DOHH2 (cell line): ENCODE data around the gene RNF144A.

Experiments
- H3F3A ChIP-seq: fragments of 200-600 bp; sonication (generic), shearing (Covaris generic); 2 replicates; pipeline ENCODE4 v1.6.0; 2016; ENCODE audit warnings: antibody characterized with exemption, mild to moderate bottlenecking; ENCODE audit not compliant: control insufficient read depth, insufficient read depth
- H3K27ac ChIP-seq: fragments of 200-600 bp; sonication (generic); 2 replicates; pipeline ENCODE4 v1.5.1; 2014; ENCODE audit warnings: low read depth, mild to moderate bottlenecking, low read length, moderate library complexity
- H3K27me3 ChIP-seq: fragments of 200-600 bp; sonication (generic); 2 replicates; pipeline ENCODE4 v1.6.1; 2014; ENCODE audit warnings: mild to moderate bottlenecking, low read length, mixed read lengths; ENCODE audit not compliant: control insufficient read depth
- H3K36me3 ChIP-seq: fragments of 200-600 bp; sonication (generic); 2 replicates; pipeline ENCODE4 v1.6.1; 2014; ENCODE audit warnings: mild to moderate bottlenecking, low read length, moderate library complexity, mixed read lengths; ENCODE audit not compliant: control insufficient read depth
- H3K4me1 ChIP-seq: fragments of 200-600 bp; sonication (generic); 2 replicates; pipeline ENCODE4 v1.6.1; 2014; ENCODE audit warnings: mild to moderate bottlenecking, low read length, mixed read lengths; ENCODE audit not compliant: control insufficient read depth
- H3K4me2 ChIP-seq: fragments of 200-600 bp; sonication (generic); 2 replicates; pipeline ENCODE4 v1.6.0; 2014; ENCODE audit warnings: mild to moderate bottlenecking, low read length, moderate library complexity
- H3K4me3 ChIP-seq: fragments of 200-600 bp; sonication (generic); 2 replicates; pipeline ENCODE4 v1.5.1; 2014; ENCODE audit warnings: mild to moderate bottlenecking, low read length, mixed read lengths
- H3K79me2 ChIP-seq: fragments of 200-600 bp; sonication (generic); 2 replicates; pipeline ENCODE4 v1.6.1; 2014; ENCODE audit warnings: mild to moderate bottlenecking, low read length, mixed read lengths; ENCODE audit not compliant: control insufficient read depth
- H3K9me2 ChIP-seq: fragments of 200-600 bp; sonication (generic); replicated peaks from 2 replicates; pipeline ENCODE4 v1.6.1; 2014; ENCODE audit warnings: mild to moderate bottlenecking, low read length, mixed read lengths; ENCODE audit not compliant: control insufficient read depth
- H3K9me3 ChIP-seq: fragments of 200-600 bp; sonication (generic); 2 replicates; pipeline ENCODE4 v1.6.1; 2014; ENCODE audit warnings: antibody characterized with exemption, low read length, mixed read lengths; ENCODE audit not compliant: control insufficient read depth, insufficient read depth
- H4K20me1 ChIP-seq: fragments of 200-600 bp; sonication (generic); 2 replicates; pipeline ENCODE4 v1.6.0; 2014; ENCODE audit warnings: low read depth, mild to moderate bottlenecking, antibody characterized with exemption, low read length, moderate library complexity; ENCODE audit not compliant: control insufficient read depth, insufficient read depth
- EZH2phosphoT487 ChIP-seq: fragments of 200-600 bp; sonication (generic); IDR thresholded peaks from 2 replicates; pipeline ENCODE4 v1.6.1; 2017; ENCODE audit warnings: borderline replicate concordance, mild to moderate bottlenecking, antibody characterized with exemption, low read length, moderate library complexity, mixed read lengths
- TF ChIP-seq, protein P1 (sequence below): fragments of 200-600 bp; sonication (generic); IDR thresholded peaks from one replicate; pipeline ENCODE4 v1.5.1; 2014; ENCODE audit warnings: antibody characterized with exemption, mild to moderate bottlenecking, low read depth, low read length; ENCODE audit not compliant: poor library complexity, severe bottlenecking

Gene RNF144A

DNA sequence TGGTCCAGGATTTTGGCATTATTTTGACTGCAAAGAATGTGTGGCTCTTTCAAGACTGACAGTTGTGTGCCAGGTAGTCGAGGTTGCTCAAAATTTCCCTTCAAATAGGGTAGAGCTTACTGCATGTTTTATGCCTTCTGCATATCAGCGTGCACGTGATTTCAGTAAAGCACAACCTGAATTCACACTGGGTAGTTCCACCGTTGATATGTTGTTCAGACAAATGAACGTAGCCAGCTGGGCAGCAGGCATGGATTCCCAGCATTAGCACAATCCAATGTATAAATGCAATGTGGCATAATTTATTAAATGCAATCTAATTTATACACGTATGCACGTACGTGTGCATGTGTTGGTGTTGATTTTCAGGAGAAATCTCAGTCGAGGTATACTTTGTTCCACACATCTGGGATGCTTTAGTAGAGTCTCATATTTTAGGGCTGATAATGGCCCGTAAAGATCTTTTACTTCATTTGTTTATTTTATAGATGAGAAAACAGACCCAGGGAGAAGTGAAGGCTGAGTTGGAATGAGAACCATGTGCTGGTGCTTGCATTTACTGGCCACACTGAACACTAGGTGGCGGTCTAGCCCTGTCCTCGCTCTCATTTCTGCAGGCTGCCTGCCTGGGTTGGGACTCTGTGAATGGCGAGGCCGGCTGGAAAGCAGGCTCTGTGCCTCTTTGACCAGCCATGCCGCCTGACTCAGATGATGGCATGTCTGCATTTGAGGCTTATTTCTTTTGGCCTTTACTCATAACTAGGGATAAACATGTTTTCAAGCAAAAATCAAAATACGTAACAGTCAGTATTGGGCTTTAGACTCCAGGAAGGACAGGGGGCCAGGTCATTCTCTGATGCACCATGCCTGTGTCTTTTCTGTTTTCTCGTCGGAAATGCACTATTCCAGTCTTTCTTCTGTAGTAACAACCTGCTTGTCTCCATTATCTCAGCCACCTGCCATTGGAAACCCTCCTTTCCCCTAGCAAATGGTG is 120.4 kb downstream of the RNF144A start:
- H3K36me3 ChIP-seq = no peaks in the 10 kb centered on the region

GRCh38 chr2:7040547-7040946 is 123.3 kb downstream of the RNF144A start:
- no peaks in the 10 kb centered on the region for H3F3A ChIP-seq
- no peaks in the 10 kb centered on the region for H3K9me3 ChIP-seq
- H3K79me2 ChIP-seq = no peaks in the 10 kb centered on the region
- no peak overlapping the region for H3K4me2 ChIP-seq
- no peak overlapping the region for H3K27ac ChIP-seq
- no peaks in the 10 kb centered on the region for H4K20me1 ChIP-seq
- H3K36me3 ChIP-seq = no peaks in the 10 kb centered on the region
- peaks cover 8% of the 10 kb centered on the region for H3K4me1 ChIP-seq
- H3K27me3 ChIP-seq = peaks cover 8% of the 10 kb centered on the region
- TF ChIP-seq, protein P1, sequence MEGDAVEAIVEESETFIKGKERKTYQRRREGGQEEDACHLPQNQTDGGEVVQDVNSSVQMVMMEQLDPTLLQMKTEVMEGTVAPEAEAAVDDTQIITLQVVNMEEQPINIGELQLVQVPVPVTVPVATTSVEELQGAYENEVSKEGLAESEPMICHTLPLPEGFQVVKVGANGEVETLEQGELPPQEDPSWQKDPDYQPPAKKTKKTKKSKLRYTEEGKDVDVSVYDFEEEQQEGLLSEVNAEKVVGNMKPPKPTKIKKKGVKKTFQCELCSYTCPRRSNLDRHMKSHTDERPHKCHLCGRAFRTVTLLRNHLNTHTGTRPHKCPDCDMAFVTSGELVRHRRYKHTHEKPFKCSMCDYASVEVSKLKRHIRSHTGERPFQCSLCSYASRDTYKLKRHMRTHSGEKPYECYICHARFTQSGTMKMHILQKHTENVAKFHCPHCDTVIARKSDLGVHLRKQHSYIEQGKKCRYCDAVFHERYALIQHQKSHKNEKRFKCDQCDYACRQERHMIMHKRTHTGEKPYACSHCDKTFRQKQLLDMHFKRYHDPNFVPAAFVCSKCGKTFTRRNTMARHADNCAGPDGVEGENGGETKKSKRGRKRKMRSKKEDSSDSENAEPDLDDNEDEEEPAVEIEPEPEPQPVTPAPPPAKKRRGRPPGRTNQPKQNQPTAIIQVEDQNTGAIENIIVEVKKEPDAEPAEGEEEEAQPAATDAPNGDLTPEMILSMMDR = no peak
- no peak for TF ChIP-seq EZH2phosphoT487
- H3K9me2 ChIP-seq = no peaks in the 10 kb centered on the region
- no peak overlapping the region for H3K4me3 ChIP-seq

More for the DNA sequence above, 120.4 kb downstream of the RNF144A start:
- no peak for TF ChIP-seq EZH2phosphoT487
- TF ChIP-seq, protein P1 = peak; percentile 83
- Histone ChIP-seq H3K27me3 (peaks cover 15% of the 10 kb centered on the region), H3K9me2 (no peaks in the 10 kb centered on the region), H3K4me1 (0 out of 2 replicates have a peak, but pooled peaks cover 4% of the 10 kb centered on the region), H4K20me1 (no peaks in the 10 kb centered on the region), H3K4me3 (no peak overlapping the region), H3K27ac (no peak overlapping the region), H3K9me3 (no peaks in the 10 kb centered on the region), H3K4me2 (no peak overlapping the region), H3F3A (no peaks in the 10 kb centered on the region), H3K79me2 (no peaks in the 10 kb centered on the region)

DNA sequence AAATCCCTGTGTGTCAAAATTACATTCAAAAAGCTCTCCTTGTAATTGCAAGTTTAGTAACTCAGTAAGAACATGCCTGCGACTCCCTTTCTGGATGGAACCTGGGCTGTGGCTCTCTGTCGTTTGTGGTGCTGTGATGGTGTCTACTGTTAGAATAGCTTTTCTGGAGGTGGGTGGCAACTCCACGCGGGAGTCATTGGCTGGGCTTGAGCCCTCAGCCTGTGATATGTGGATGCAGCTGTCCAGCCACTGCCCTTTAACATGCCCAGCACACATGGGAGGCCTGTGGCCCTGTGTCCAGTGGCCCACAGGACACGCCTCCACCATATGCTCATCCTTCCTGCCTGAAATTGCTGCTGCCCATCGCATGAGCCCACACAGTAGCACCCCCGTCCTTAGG is 124.2 kb downstream of the RNF144A start:
- H3K4me1 ChIP-seq = peaks cover 17% of the 10 kb centered on the region
- no peaks in the 10 kb centered on the region for H3K36me3 ChIP-seq
- H3K27me3 ChIP-seq = no peaks in the 10 kb centered on the region
- no peak overlapping the region for H3K4me2 ChIP-seq
- no peaks in the 10 kb centered on the region for H3F3A ChIP-seq
- H3K9me2 ChIP-seq = no peaks in the 10 kb centered on the region
- H3K4me3 ChIP-seq = no peak overlapping the region
- H3K27ac ChIP-seq = no peak overlapping the region
- no peaks in the 10 kb centered on the region for H3K9me3 ChIP-seq
- no peak for TF ChIP-seq EZH2phosphoT487
- TF ChIP-seq, protein P1 = no peak
- no peaks in the 10 kb centered on the region for H4K20me1 ChIP-seq
- no peaks in the 10 kb centered on the region for H3K79me2 ChIP-seq
